ENCODE measurements around the gene KIF15. TPM values are rescaled to one million over a fixed set of nuclear protein-coding genes. Genes with fewer than 3 reads are reported as not detected.
"Not testable (repeated sequence)": the region's sequence is repeated elsewhere in the genome, so short reads cannot be mapped to it uniquely, and the experiment has no call there.

KIF15 gene
- 10 to 100 TPM; 22.0 to 23.9 (median 22.2) TPM for polyA plus RNA-seq (ENCODE audit: insufficient read length in 4 of 4)

- DNase-seq (ENCODE audit: low read depth in 4 of 4, low spot score in 3 of 4) = peak; percentile 89 to 96 (median 94)
These were observed at the start of gene KIF15, which contains the start of gene KIAA1143 for GRCh38 chr3:44761424-44762169. KIF15 (plus strand) TSS chr3:44761794; CDS start chr3:44761866, 72 bp downstream. KIAA1143 (minus strand) TSS chr3:44761619; CDS start chr3:44761602, 17 bp downstream.

- DNase-seq (ENCODE audit: low read depth in 4 of 4, low spot score in 3 of 4) = peak; percentile 79 to 88 (median 82)
These were observed 49.0 kb upstream of the KIF15 start, which contains the start of gene ZNF502 for GRCh38 chr3:44712455-44713075. ZNF502 (plus strand) TSS chr3:44712660; CDS start chr3:44720262, 7,602 bp downstream.

- no peak for DNase-seq (ENCODE audit: low read depth in 4 of 4, low spot score in 3 of 4)
These were observed 40.1 kb upstream of the KIF15 start for GRCh38 chr3:44721231-44722102.

- no peak for DNase-seq (ENCODE audit: low read depth in 4 of 4, low spot score in 3 of 4)
These were observed 39.5 kb upstream of the KIF15 start for GRCh38 chr3:44722103-44722401.

- peak; percentile 83 to 90 (median 86) for DNase-seq (ENCODE audit: low read depth in 4 of 4, low spot score in 3 of 4)
These were observed 32.1 kb upstream of the KIF15 start, which contains the start of gene ZNF501 for GRCh38 chr3:44729384-44729910. ZNF501 (plus strand) TSS chr3:44729635; CDS start chr3:44734422, 4,787 bp downstream.

GRCh38 chr3:44734646-44735168 lies 26.9 kb upstream of the KIF15 start:
- no peak for DNase-seq (ENCODE audit: low read depth in 4 of 4, low spot score in 3 of 4)

GRCh38 chr3:44761101-44761423 lies 532 bp upstream of the KIF15 start:
- DNase-seq (ENCODE audit: low read depth in 4 of 4, low spot score in 3 of 4) = no peak

GRCh38 chr3:44762170-44762677 lies 630 bp downstream of the KIF15 start:
- DNase-seq (ENCODE audit: low read depth in 4 of 4, low spot score in 3 of 4) = no peak

- no peak for DNase-seq (ENCODE audit: low read depth in 4 of 4, low spot score in 3 of 4)
These were observed 1.1 kb downstream of the KIF15 start for GRCh38 chr3:44762690-44763089.

GRCh38 chr3:44764248-44764647 lies 2.7 kb downstream of the KIF15 start:
- no peak for DNase-seq (ENCODE audit: low read depth in 4 of 4, low spot score in 3 of 4)

- no peak for DNase-seq (ENCODE audit: low read depth in 4 of 4, low spot score in 3 of 4)
These were observed 10.0 kb downstream of the KIF15 start for GRCh38 chr3:44771424-44772098.

GRCh38 chr3:44772099-44772442 lies 10.5 kb downstream of the KIF15 start:
- DNase-seq (ENCODE audit: low read depth in 4 of 4, low spot score in 3 of 4) = no peak

- DNase-seq (ENCODE audit: low read depth in 4 of 4, low spot score in 3 of 4) = no peak
These were observed 21.3 kb downstream of the KIF15 start for GRCh38 chr3:44782891-44783290.

GRCh38 chr3:44795197-44795596 lies 33.6 kb downstream of the KIF15 start:
- no peak for DNase-seq (ENCODE audit: low read depth in 4 of 4, low spot score in 3 of 4)

GRCh38 chr3:44802011-44802410 lies 40.4 kb downstream of the KIF15 start:
- no peak for DNase-seq (ENCODE audit: low read depth in 4 of 4, low spot score in 3 of 4)

- no peak for DNase-seq (ENCODE audit: low read depth in 4 of 4, low spot score in 3 of 4)
These were observed 41.7 kb downstream of the KIF15 start for GRCh38 chr3:44803298-44803697.

GRCh38 chr3:44805960-44806359 lies 44.4 kb downstream of the KIF15 start:
- DNase-seq (ENCODE audit: low read depth in 4 of 4, low spot score in 3 of 4) = no peak

- DNase-seq (ENCODE audit: low read depth in 4 of 4, low spot score in 3 of 4) = no peak
These were observed 53.2 kb downstream of the KIF15 start for GRCh38 chr3:44814751-44815150.

GRCh38 chr3:44816334-44816733 lies 54.7 kb downstream of the KIF15 start:
- DNase-seq (ENCODE audit: low read depth in 4 of 4, low spot score in 3 of 4) = not testable (repeated sequence)

- DNase-seq (ENCODE audit: low read depth in 4 of 4, low spot score in 3 of 4) = not testable (repeated sequence)
These were observed 59.6 kb downstream of the KIF15 start for GRCh38 chr3:44821206-44821605.
